ENCODE measurements around the gene MYOF. TPM values are rescaled to one million over a fixed set of nuclear protein-coding genes. Genes with fewer than 3 reads are reported as not detected.

The MYOF gene
- total and polyA plus RNA-seq, 4 donors = 23.4 to 194 (median 82.2) TPM

- Histone ChIP-seq H3K27me3 (ENCODE audit: control insufficient read depth in 3 of 3, insufficient read depth in 3 of 3, low read length in 2 of 3) (no peaks in the 10 kb centered on the region), H3K4me3 (no peak overlapping the region), H3K9me3 (ENCODE audit: control insufficient read depth in 4 of 4, insufficient read depth in 3 of 4, low read length in 3 of 4) (peaks cover 0 to 2% (median 0%) of the 10 kb centered on the region in 4 donors), H3K4me1 (ENCODE audit: control insufficient read depth in 5 of 5, insufficient read depth in 5 of 5, low read length in 5 of 5) (no peaks in the 10 kb centered on the region), H3K27ac (ENCODE audit: low read depth in 1 of 2, low read length in 1 of 2) (no peak overlapping the region), H3K9ac (ENCODE audit: insufficient read depth in 1 of 2, low read length in 2 of 2) (no peak overlapping the region), H3K36me3 (ENCODE audit: control insufficient read depth in 4 of 4, insufficient read depth in 4 of 4, low read length in 4 of 4) (no peaks in the 10 kb centered on the region)
- no peak for ATAC-seq (ENCODE audit: insufficient read depth, low FRiP score)
- no peak for TF ChIP-seq CTCF (IDR thresholded peaks at IDR 0.05; ENCODE audit: control extremely low read depth, extremely low read depth)
- DNase-seq = no peak
- WGBS, 2 donors = 96 to 97% methylated on average over 4 of the region's 4 CpGs
These were observed 220.0 kb downstream of the MYOF start for GRCh38 chr10:93261961-93262610.

GRCh38 chr10:93261089-93261488, 221.0 kb downstream of the MYOF start:
- ATAC-seq (ENCODE audit: insufficient read depth, low FRiP score) = no peak
- H3K36me3 ChIP-seq (ENCODE audit: control insufficient read depth in 4 of 4, insufficient read depth in 4 of 4, low read length in 4 of 4) = no peaks in the 10 kb centered on the region
- no peaks in the 10 kb centered on the region for H3K27me3 ChIP-seq (ENCODE audit: control insufficient read depth in 3 of 3, insufficient read depth in 3 of 3, low read length in 2 of 3)
- H3K4me3 ChIP-seq = no peak overlapping the region
- H3K9ac ChIP-seq (ENCODE audit: insufficient read depth in 1 of 2, low read length in 2 of 2) = no peak overlapping the region
- TF ChIP-seq CTCF (IDR thresholded peaks at IDR 0.05; ENCODE audit: control extremely low read depth, extremely low read depth) = no peak
- H3K9me3 ChIP-seq (ENCODE audit: control insufficient read depth in 4 of 4, insufficient read depth in 3 of 4, low read length in 3 of 4) = peaks cover 0 to 2% (median 0%) of the 10 kb centered on the region in 4 donors
- DNase-seq = no peak
- WGBS, 2 donors = 64 to 77% methylated on average over 1 of the region's 1 CpG
- no peak overlapping the region for H3K27ac ChIP-seq (ENCODE audit: low read depth in 1 of 2, low read length in 1 of 2)
- H3K4me1 ChIP-seq (ENCODE audit: control insufficient read depth in 5 of 5, insufficient read depth in 5 of 5, low read length in 5 of 5) = no peaks in the 10 kb centered on the region

- 91 to 97% methylated on average over 5 of the region's 5 CpGs for WGBS, 2 donors
- no peaks in the 10 kb centered on the region for H3K27me3 ChIP-seq (ENCODE audit: control insufficient read depth in 3 of 3, insufficient read depth in 3 of 3, low read length in 2 of 3)
- no peak for ATAC-seq (ENCODE audit: insufficient read depth, low FRiP score)
- no peaks in the 10 kb centered on the region for H3K36me3 ChIP-seq (ENCODE audit: control insufficient read depth in 4 of 4, insufficient read depth in 4 of 4, low read length in 4 of 4)
- no peak overlapping the region for H3K9ac ChIP-seq (ENCODE audit: insufficient read depth in 1 of 2, low read length in 2 of 2)
- peaks cover 0 to 11% (median 0%) of the 10 kb centered on the region in 5 donors for H3K4me1 ChIP-seq (ENCODE audit: control insufficient read depth in 5 of 5, insufficient read depth in 5 of 5, low read length in 5 of 5)
- DNase-seq = no peak
- H3K4me3 ChIP-seq = no peak overlapping the region
- no peak for TF ChIP-seq CTCF (IDR thresholded peaks at IDR 0.05; ENCODE audit: control extremely low read depth, extremely low read depth)
- peaks cover 0 to 2% (median 0%) of the 10 kb centered on the region in 4 donors for H3K9me3 ChIP-seq (ENCODE audit: control insufficient read depth in 4 of 4, insufficient read depth in 3 of 4, low read length in 3 of 4)
- H3K27ac ChIP-seq (ENCODE audit: low read depth in 1 of 2, low read length in 1 of 2) = no peak overlapping the region
These were observed 223.0 kb downstream of the MYOF start for GRCh38 chr10:93259126-93259525.

Small RNA genes within 50 kb of the gene (small RNA-seq; reads per million reads assigned to genes)
- not detected for gene RNA5SP323 (ENCODE audit: low replicate concordance)

Other genes starting within 250 kb of the MYOF start
- 1 to 10 TPM; 1.7 to 3.5 TPM for gene CEP55, start 14.3 kb upstream of the MYOF start, total RNA-seq
- gene CEP55, start 14.3 kb upstream of the MYOF start, polyA plus RNA-seq = 1 to 10 TPM; 1.6 to 1.8 TPM
- 1 to 10 TPM in 1 of 2 donors, under 1 TPM in 1; 0.06 to 4.7 TPM for gene FFAR4, start 84.3 kb upstream of the MYOF start, total RNA-seq
- gene FFAR4, start 84.3 kb upstream of the MYOF start, polyA plus RNA-seq = 1 to 10 TPM in 1 of 2 donors, under 1 TPM in 1; 0.29 to 2.5 TPM
- 10 to 100 TPM in 1 of 2 donors, not detected in 1; 35.4 TPM for gene RBP4, start 118.9 kb upstream of the MYOF start, total RNA-seq
- gene RBP4, start 118.9 kb upstream of the MYOF start, polyA plus RNA-seq = 10 to 100 TPM in 1 of 2 donors, 1 to 10 TPM in 1; 7.3 to 14.7 TPM
- gene PDE6C, start 130.2 kb upstream of the MYOF start, total RNA-seq = not detected
- gene PDE6C, start 130.2 kb upstream of the MYOF start, polyA plus RNA-seq = not detected
- gene FRA10AC1, start 220.3 kb upstream of the MYOF start, total RNA-seq = 10 to 100 TPM; 12.3 to 38.9 TPM
- gene FRA10AC1, start 220.3 kb upstream of the MYOF start, polyA plus RNA-seq = 10 to 100 TPM in 1 of 2 donors, 1 to 10 TPM in 1; 4.3 to 18.1 TPM